HepG2 (cell line): Measurements from ENCODE around the gene FGA. TPM values are rescaled to one million over a fixed set of nuclear protein-coding genes. Genes with fewer than 3 reads are reported as not detected.

Source experiments
- FOSL2 ChIP-seq: sonication (generic); formaldehyde crosslinking; IDR thresholded peaks from 2 replicates; pipeline ENCODE4 v1.4.0; 2020; ENCODE audit warnings: missing genetic modification reagents
- HDAC1 ChIP-seq: sonication (generic); formaldehyde crosslinking; IDR thresholded peaks from 2 replicates; pipeline ENCODE4 v1.5.1; 2020; ENCODE audit warnings: mild to moderate bottlenecking, missing genetic modification reagents
- MTA1 ChIP-seq: sonication (generic); formaldehyde crosslinking; IDR thresholded peaks from 2 replicates; pipeline ENCODE4 v1.4.0; 2020; ENCODE audit warnings: missing genetic modification reagents, mild to moderate bottlenecking, borderline replicate concordance
- NR2F2 ChIP-seq: IDR thresholded peaks from 2 replicates; pipeline ENCODE4 v1.6.1; 2012; ENCODE audit warnings: low read depth, inconsistent platforms, borderline replicate concordance
- NR2F6 ChIP-seq, 2 experiments: IDR thresholded peaks; 2 replicates each; pipeline ENCODE4 v1.6.1; 2016; ENCODE audit warnings: antibody characterized with exemption in 1 of 2, mild to moderate bottlenecking in 1 of 2
- RXRA ChIP-seq: sonication (generic); formaldehyde crosslinking; IDR thresholded peaks from 2 replicates; pipeline ENCODE4 v1.5.1; 2020; ENCODE audit warnings: missing genetic modification reagents
- SALL1 ChIP-seq: sonication (generic); formaldehyde crosslinking; IDR thresholded peaks from 2 replicates; pipeline ENCODE4 v1.8.0; 2022; ENCODE audit warnings: mild to moderate bottlenecking, missing genetic modification reagents
- TBX2 ChIP-seq: sonication (generic); formaldehyde crosslinking; IDR thresholded peaks from 2 replicates; pipeline ENCODE4 v1.5.0; 2020; ENCODE audit warnings: missing genetic modification reagents, mild to moderate bottlenecking, borderline replicate concordance
- ZBTB38 ChIP-seq: sonication (generic); formaldehyde crosslinking; IDR thresholded peaks from 2 replicates; pipeline ENCODE4 v1.5.1; 2020; ENCODE audit warnings: mild to moderate bottlenecking, missing genetic modification reagents
- ZEB1 ChIP-seq: IDR thresholded peaks from 2 replicates; pipeline ENCODE4 v1.6.1; 2012; ENCODE audit warnings: mild to moderate bottlenecking, low read depth, inconsistent platforms; ENCODE audit not compliant: insufficient replicate concordance
- ZMYM2 ChIP-seq: sonication (generic); formaldehyde crosslinking; IDR thresholded peaks from 2 replicates; pipeline ENCODE4 v1.8.0; 2022; ENCODE audit warnings: mild to moderate bottlenecking, missing genetic modification reagents
- ZMYM4 ChIP-seq: sonication (generic); formaldehyde crosslinking; IDR thresholded peaks from 2 replicates; pipeline ENCODE4 v1.8.1; 2023; ENCODE audit warnings: mild to moderate bottlenecking, missing genetic modification reagents
- ZNF460 ChIP-seq: sonication (generic); formaldehyde crosslinking; IDR thresholded peaks from 2 replicates; pipeline ENCODE4 v1.5.1; 2020; ENCODE audit warnings: missing genetic modification reagents, mild to moderate bottlenecking, borderline replicate concordance
- ZNF501 ChIP-seq: sonication (generic); formaldehyde crosslinking; IDR thresholded peaks from 2 replicates; pipeline ENCODE4 v1.5.1; 2020; ENCODE audit warnings: mild to moderate bottlenecking, moderate library complexity, missing genetic modification reagents
- ZNF687 ChIP-seq: sonication (generic); formaldehyde crosslinking; IDR thresholded peaks from 2 replicates; pipeline ENCODE4 v1.5.1; 2020; ENCODE audit warnings: mild to moderate bottlenecking, missing genetic modification reagents, moderate library complexity
- polyA plus RNA-seq, 8 experiments: library from polyadenylated mRNA; depleted of rRNA in 3 of 8; stranded (reverse) in 7 of 8; unstranded in 1 of 8; fragments of >200 nt; fragmentation: Illumina TruSeq in 4 of 8; extraction: Trizol in 4 of 8; gene quantifications; 2 replicates each; pipeline versions ENCODE4 v1.2.1 to v1.2.3, GENCODE V29; 2011 to 2016; ENCODE audit warnings: low read depth in 4 of 8, missing spikeins in 1 of 8, mixed read lengths in 1 of 8; ENCODE audit not compliant: insufficient read depth in 1 of 8
- total RNA-seq, 5 experiments: library from RNA; depleted of rRNA; stranded (reverse); fragments of >200 nt; fragmentation: Illumina TruSeq; extraction: Trizol; gene quantifications; 2 replicates each; pipeline ENCODE4 v1.2.3, GENCODE V29; 2016; ENCODE audit warnings: low read depth in 1 of 5
- TF ChIP-seq, protein P1 (sequence below): sonication (generic); formaldehyde crosslinking; IDR thresholded peaks from 2 replicates; pipeline ENCODE4 v1.4.0; 2020; ENCODE audit warnings: missing genetic modification reagents

FGA gene
- total and polyA plus RNA-seq, 2 of the 13 experiments (the other 11 are each of a cell fraction or from before 2014, with no cell fraction given), result 640 to 1,523 TPM

- TF ChIP-seq ZNF687 (CRISPR knock-in tag) (peak; percentile 72), ZEB1 (peak; percentile 25), ZMYM4 (peak; percentile 55; the same call in 1 of the 2 replicates), ZBTB38 (CRISPR knock-in tag) (peak; percentile 88), ZNF460 (CRISPR knock-in tag) (peak; percentile 81; the same call in 1 of the 2 replicates), NR2F2 (0 out of 2 replicates have a peak, but pooled peaks have one; percentile 28), RXRA (CRISPR knock-in tag) (peak; percentile 79), NR2F6 (IDR thresholded peaks at IDR 0.05) (peak; percentile 67), NR2F6 (CRISPR knock-in tag; IDR thresholded peaks at IDR 0.05) (peak; percentile 67; the same call in 1 of the 2 replicates), ZNF501 (CRISPR knock-in tag) (0 out of 2 replicates have a peak, but pooled peaks have one; percentile 28), FOSL2 (CRISPR knock-in tag) (peak; percentile 14; the same call in 1 of the 2 replicates), HDAC1 (CRISPR knock-in tag) (0 out of 2 replicates have a peak, but pooled peaks have one; percentile 10), MTA1 (peak; percentile 51; the same call in 1 of the 2 replicates), ZMYM2 (peak; percentile 55; the same call in 1 of the 2 replicates), TBX2 (peak; percentile 21; the same call in 1 of the 2 replicates), SALL1 (CRISPR knock-in tag) (peak; percentile 81)
- TF ChIP-seq, protein P1, sequence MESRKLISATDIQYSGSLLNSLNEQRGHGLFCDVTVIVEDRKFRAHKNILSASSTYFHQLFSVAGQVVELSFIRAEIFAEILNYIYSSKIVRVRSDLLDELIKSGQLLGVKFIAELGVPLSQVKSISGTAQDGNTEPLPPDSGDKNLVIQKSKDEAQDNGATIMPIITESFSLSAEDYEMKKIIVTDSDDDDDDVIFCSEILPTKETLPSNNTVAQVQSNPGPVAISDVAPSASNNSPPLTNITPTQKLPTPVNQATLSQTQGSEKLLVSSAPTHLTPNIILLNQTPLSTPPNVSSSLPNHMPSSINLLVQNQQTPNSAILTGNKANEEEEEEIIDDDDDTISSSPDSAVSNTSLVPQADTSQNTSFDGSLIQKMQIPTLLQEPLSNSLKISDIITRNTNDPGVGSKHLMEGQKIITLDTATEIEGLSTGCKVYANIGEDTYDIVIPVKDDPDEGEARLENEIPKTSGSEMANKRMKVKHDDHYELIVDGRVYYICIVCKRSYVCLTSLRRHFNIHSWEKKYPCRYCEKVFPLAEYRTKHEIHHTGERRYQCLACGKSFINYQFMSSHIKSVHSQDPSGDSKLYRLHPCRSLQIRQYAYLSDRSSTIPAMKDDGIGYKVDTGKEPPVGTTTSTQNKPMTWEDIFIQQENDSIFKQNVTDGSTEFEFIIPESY (CRISPR knock-in tag), result peak; percentile 78
Measured at GRCh38 chr4:154597281-154597680, 6.7 kb upstream of the FGA start (continued).
